Stimulated activated memory B cell treated with anti-CD40 and anti-IgM and Interleukin-4, amounts not matched to agents 10 μg/mL and 1 μg/mL and 100 μg/mL, for 72 hours (primary cell): ENCODE results near the gene STK10.
"Not testable (repeated sequence)": the region's sequence is repeated elsewhere in the genome, so short reads cannot be mapped to it uniquely, and the experiment has no call there.

ENCODE experiments used
- ATAC-seq: fragments of 150-1000 bp; cut with Tn5 transposase; 2 replicates; pipeline ENCODE4 v1.10.0; 2021
- H3K27ac Mint-ChIP-seq: one replicate; pipeline ENCODE4 v1.8.0; 2022; ENCODE audit warnings: mild to moderate bottlenecking, mixed read lengths
- H3K27me3 Mint-ChIP-seq: one replicate; pipeline ENCODE4 v1.8.0; 2022; ENCODE audit warnings: mixed read lengths
- H3K36me3 Mint-ChIP-seq: one replicate; pipeline ENCODE4 v1.8.0; 2022; ENCODE audit warnings: mixed read lengths
- H3K4me1 Mint-ChIP-seq: one replicate; pipeline ENCODE4 v1.8.0; 2022; ENCODE audit warnings: mixed read lengths
- H3K4me3 Mint-ChIP-seq: one replicate; pipeline ENCODE4 v1.8.0; 2022; ENCODE audit warnings: mild to moderate bottlenecking, moderate library complexity, mixed read lengths
- H3K9me3 Mint-ChIP-seq: one replicate; pipeline ENCODE4 v1.8.0; 2022; ENCODE audit warnings: mixed read lengths

Gene STK10

GRCh38 chr5:172200476-172200875, 12.5 kb upstream of the STK10 start:
- Mint-ChIP-seq H3K36me3 (no peaks in the 10 kb centered on the region), H3K4me3 (peak overlapping the region; percentile 57)

GRCh38 chr5:172199446-172199845, 11.4 kb upstream of the STK10 start:
- H3K27me3 Mint-ChIP-seq: no peaks in the 10 kb centered on the region
- H3K27ac Mint-ChIP-seq: no peak overlapping the region
- no peaks in the 10 kb centered on the region for H3K9me3 Mint-ChIP-seq
- peaks cover 29% of the 10 kb centered on the region for H3K4me1 Mint-ChIP-seq
- no peaks in the 10 kb centered on the region for H3K36me3 Mint-ChIP-seq
- no peak for ATAC-seq
- H3K4me3 Mint-ChIP-seq: no peak overlapping the region

More at GRCh38 chr5:172200476-172200875, 12.5 kb upstream of the STK10 start:
- Mint-ChIP-seq H3K9me3 (no peaks in the 10 kb centered on the region), H3K4me1 (peaks cover 29% of the 10 kb centered on the region), H3K27me3 (no peaks in the 10 kb centered on the region), H3K27ac (peak overlapping the region; percentile 42)
- peak; percentile 67 for ATAC-seq

- H3K9me3 Mint-ChIP-seq, H3K4me3 Mint-ChIP-seq, H3K27ac Mint-ChIP-seq, H3K27me3 Mint-ChIP-seq, ATAC-seq, H3K36me3 Mint-ChIP-seq: not testable (repeated sequence)
- peaks cover 29% of the 10 kb centered on the region for H3K4me1 Mint-ChIP-seq
These were observed 9.8 kb upstream of the STK10 start for GRCh38 chr5:172197775-172198174.

GRCh38 chr5:172194985-172195774, 7.2 kb upstream of the STK10 start:
- Mint-ChIP-seq H3K4me1 (peaks cover 13% of the 10 kb centered on the region), H3K9me3 (no peaks in the 10 kb centered on the region), H3K27ac (no peak overlapping the region), H3K4me3 (no peak overlapping the region), H3K27me3 (no peaks in the 10 kb centered on the region), H3K36me3 (no peaks in the 10 kb centered on the region)
- ATAC-seq: no peak

GRCh38 chr5:172193872-172194271, 5.8 kb upstream of the STK10 start, which contains the start of gene EFCAB9:
TSS of gene EFCAB9 (plus strand) at chr5:172194172. CDS start at chr5:172194173, 1 bp downstream.
- no peaks in the 10 kb centered on the region for H3K27me3 Mint-ChIP-seq
- H3K36me3 Mint-ChIP-seq: no peaks in the 10 kb centered on the region
- ATAC-seq: no peak
- H3K4me1 Mint-ChIP-seq: peaks cover under 1% of the 10 kb centered on the region
- H3K27ac Mint-ChIP-seq: no peak within 1 kb of the TSS
- H3K4me3 Mint-ChIP-seq: no peak within 1 kb of the TSS
- no peaks in the 10 kb centered on the region for H3K9me3 Mint-ChIP-seq

- Mint-ChIP-seq H3K4me3 (no peak overlapping the region), H3K9me3 (no peaks in the 10 kb centered on the region), H3K4me1 (peaks cover 13% of the 10 kb centered on the region), H3K27me3 (no peaks in the 10 kb centered on the region), H3K36me3 (peaks cover 26% of the 10 kb centered on the region), H3K27ac (peak overlapping the region; percentile 16)
- ATAC-seq: no peak
These were observed 1.8 kb upstream of the STK10 start for GRCh38 chr5:172189693-172190296.

GRCh38 chr5:172188893-172189692, 1.1 kb upstream of the STK10 start:
- ATAC-seq: no peak
- Mint-ChIP-seq H3K4me3 (peak overlapping the region; percentile 97), H3K27me3 (no peaks in the 10 kb centered on the region), H3K36me3 (peaks cover 29% of the 10 kb centered on the region), H3K9me3 (no peaks in the 10 kb centered on the region), H3K4me1 (peaks cover 20% of the 10 kb centered on the region), H3K27ac (peak overlapping the region; percentile 89)

GRCh38 chr5:172187118-172188032, 649 bp downstream of the STK10 start:
- peak; percentile 64 for ATAC-seq
- H3K27me3 Mint-ChIP-seq: no peaks in the 10 kb centered on the region
- peak overlapping the region; percentile 97 for H3K4me3 Mint-ChIP-seq
- peak overlapping the region; percentile 89 for H3K27ac Mint-ChIP-seq
- peaks cover 36% of the 10 kb centered on the region for H3K36me3 Mint-ChIP-seq
- H3K4me1 Mint-ChIP-seq: peaks cover 34% of the 10 kb centered on the region
- no peaks in the 10 kb centered on the region for H3K9me3 Mint-ChIP-seq

- no peaks in the 10 kb centered on the region for H3K27me3 Mint-ChIP-seq
- peak overlapping the region; percentile 97 for H3K4me3 Mint-ChIP-seq
- ATAC-seq: no peak
- peaks cover 37% of the 10 kb centered on the region for H3K36me3 Mint-ChIP-seq
- H3K9me3 Mint-ChIP-seq: no peaks in the 10 kb centered on the region
- H3K27ac Mint-ChIP-seq: peak overlapping the region; percentile 89
- peaks cover 36% of the 10 kb centered on the region for H3K4me1 Mint-ChIP-seq
These were observed 1.8 kb downstream of the STK10 start for GRCh38 chr5:172186114-172186695.

- Mint-ChIP-seq H3K27me3 (no peaks in the 10 kb centered on the region), H3K9me3 (no peaks in the 10 kb centered on the region), H3K36me3 (peaks cover 41% of the 10 kb centered on the region), H3K4me3 (peak overlapping the region; percentile 97), H3K4me1 (peaks cover 48% of the 10 kb centered on the region), H3K27ac (peak overlapping the region; percentile 89)
- no peak for ATAC-seq
These were observed 2.9 kb downstream of the STK10 start for GRCh38 chr5:172185096-172185461.

- peaks cover 41% of the 10 kb centered on the region for H3K36me3 Mint-ChIP-seq
- no peak for ATAC-seq
- peak overlapping the region; percentile 89 for H3K27ac Mint-ChIP-seq
- no peaks in the 10 kb centered on the region for H3K9me3 Mint-ChIP-seq
- H3K4me1 Mint-ChIP-seq: peaks cover 60% of the 10 kb centered on the region
- H3K4me3 Mint-ChIP-seq: no peak overlapping the region
- H3K27me3 Mint-ChIP-seq: no peaks in the 10 kb centered on the region
These were observed 4.1 kb downstream of the STK10 start for GRCh38 chr5:172183881-172184280.

GRCh38 chr5:172182291-172182690, 5.7 kb downstream of the STK10 start:
- peak overlapping the region; percentile 89 for H3K27ac Mint-ChIP-seq
- ATAC-seq: no peak
- peaks cover 43% of the 10 kb centered on the region for H3K36me3 Mint-ChIP-seq
- no peaks in the 10 kb centered on the region for H3K9me3 Mint-ChIP-seq
- peaks cover 70% of the 10 kb centered on the region for H3K4me1 Mint-ChIP-seq
- H3K4me3 Mint-ChIP-seq: no peak overlapping the region
- H3K27me3 Mint-ChIP-seq: no peaks in the 10 kb centered on the region

GRCh38 chr5:172180936-172181335, 7.1 kb downstream of the STK10 start:
- no peaks in the 10 kb centered on the region for H3K27me3 Mint-ChIP-seq
- H3K4me1 Mint-ChIP-seq: peaks cover 76% of the 10 kb centered on the region
- H3K36me3 Mint-ChIP-seq: peaks cover 35% of the 10 kb centered on the region
- ATAC-seq: no peak
- peak overlapping the region; percentile 83 for H3K27ac Mint-ChIP-seq
- H3K9me3 Mint-ChIP-seq: no peaks in the 10 kb centered on the region
- H3K4me3 Mint-ChIP-seq: no peak overlapping the region
